MG63 (cell line): Measurements from ENCODE around the gene LSM5. TPM values are rescaled to one million over a fixed set of nuclear protein-coding genes. Genes with fewer than 3 reads are reported as not detected.

Experiments used
- total RNA-seq: library from RNA; depleted of rRNA; stranded (reverse); fragments of >200 nt; shearing (Covaris generic); gene quantifications from 2 replicates; pipeline ENCODE4 v1.2.3, GENCODE V29; 2014; ENCODE audit warnings: low replicate concordance; rRNA removed

Gene LSM5
- total RNA-seq, 1 experiment from 2014 or later: 31.5 TPM

Other genes with a start within 250 kb of the LSM5 start
- 9.3 and 10.5 TPM in 2 replicates for gene AVL9, start 5.1 kb upstream of the LSM5 start, total RNA-seq